ENCODE data around the gene ABR.

The ABR gene

DNA sequence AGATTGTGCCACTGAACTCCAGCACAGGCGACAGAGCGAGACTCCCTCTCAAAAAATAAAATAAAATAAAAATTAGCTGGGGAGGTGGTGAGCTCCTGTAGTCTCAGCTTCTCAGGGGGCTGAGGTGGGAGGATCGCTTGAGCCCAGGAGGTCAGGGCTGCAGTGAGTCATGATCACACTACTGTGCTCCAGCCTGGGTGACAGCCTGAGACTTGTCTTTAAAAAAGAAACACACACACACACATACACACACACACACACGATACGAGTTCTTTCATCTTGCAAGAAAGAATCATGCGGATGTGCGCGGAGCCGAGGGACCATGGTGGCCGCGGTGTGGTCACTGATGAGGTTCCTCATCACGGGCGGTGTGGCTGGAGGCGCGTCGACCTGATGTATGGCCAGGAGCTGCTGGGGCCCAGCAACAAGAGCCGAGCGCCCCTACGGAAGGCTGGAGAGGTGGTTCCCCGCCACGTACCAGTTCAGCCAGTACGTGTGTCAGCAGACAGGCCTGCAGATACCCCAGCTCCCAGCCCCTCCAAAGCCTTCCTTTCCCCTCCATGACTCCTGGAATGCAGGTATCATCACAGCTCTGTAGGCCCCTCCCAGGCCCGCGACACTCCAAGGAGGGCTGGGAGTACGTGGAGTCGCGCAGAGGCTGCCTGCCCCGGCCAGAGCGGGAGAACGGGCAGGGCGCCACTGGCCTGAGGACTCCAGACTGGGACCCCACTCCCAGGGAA is 220.9 kb downstream of the ABR start:
- DNase-seq (ENCODE audit: low read depth): no peak

- DNase-seq (ENCODE audit: low read depth): no peak
Observed at GRCh38 chr17:957856-958421, 221.8 kb downstream of the ABR start.

GRCh38 chr17:956905-957304 is 222.9 kb downstream of the ABR start:
- no peak for DNase-seq (ENCODE audit: low read depth)

- no peak for DNase-seq (ENCODE audit: low read depth)
Observed at GRCh38 chr17:954431-955164, 225.2 kb downstream of the ABR start.

GRCh38 chr17:953767-954166 is 226.0 kb downstream of the ABR start:
- no peak for DNase-seq (ENCODE audit: low read depth)
